ENCODE data around the gene THOC1. TPM values are rescaled to one million over a fixed set of nuclear protein-coding genes. Genes with fewer than 3 reads are reported as not detected.

The THOC1 gene
- total and polyA plus RNA-seq, 2 of the 8 experiments (the other 6 are each of a cell fraction or from before 2014, with no cell fraction given), result 19.1 to 66.4 TPM

DNA sequence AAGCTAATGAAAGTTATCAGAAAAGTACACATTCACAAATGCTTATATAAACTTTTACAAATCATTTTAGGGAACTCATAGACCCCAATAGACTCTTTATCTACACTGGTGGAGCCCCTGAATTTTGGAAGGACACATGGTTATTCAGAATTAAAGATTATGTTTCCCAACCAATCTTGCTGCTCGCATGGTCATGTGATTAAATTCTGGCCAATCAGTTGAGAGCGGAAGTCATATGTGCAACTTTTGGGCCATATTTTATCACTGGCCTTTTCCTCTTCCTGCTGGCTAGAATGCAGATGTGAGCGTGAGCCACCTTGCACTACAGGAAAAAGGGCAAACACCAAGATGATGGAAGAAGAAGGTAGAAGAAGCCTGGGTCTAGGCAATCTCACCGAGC lies 19.8 kb downstream of the THOC1 start (continued):
- TF ChIP-seq, protein P1, sequence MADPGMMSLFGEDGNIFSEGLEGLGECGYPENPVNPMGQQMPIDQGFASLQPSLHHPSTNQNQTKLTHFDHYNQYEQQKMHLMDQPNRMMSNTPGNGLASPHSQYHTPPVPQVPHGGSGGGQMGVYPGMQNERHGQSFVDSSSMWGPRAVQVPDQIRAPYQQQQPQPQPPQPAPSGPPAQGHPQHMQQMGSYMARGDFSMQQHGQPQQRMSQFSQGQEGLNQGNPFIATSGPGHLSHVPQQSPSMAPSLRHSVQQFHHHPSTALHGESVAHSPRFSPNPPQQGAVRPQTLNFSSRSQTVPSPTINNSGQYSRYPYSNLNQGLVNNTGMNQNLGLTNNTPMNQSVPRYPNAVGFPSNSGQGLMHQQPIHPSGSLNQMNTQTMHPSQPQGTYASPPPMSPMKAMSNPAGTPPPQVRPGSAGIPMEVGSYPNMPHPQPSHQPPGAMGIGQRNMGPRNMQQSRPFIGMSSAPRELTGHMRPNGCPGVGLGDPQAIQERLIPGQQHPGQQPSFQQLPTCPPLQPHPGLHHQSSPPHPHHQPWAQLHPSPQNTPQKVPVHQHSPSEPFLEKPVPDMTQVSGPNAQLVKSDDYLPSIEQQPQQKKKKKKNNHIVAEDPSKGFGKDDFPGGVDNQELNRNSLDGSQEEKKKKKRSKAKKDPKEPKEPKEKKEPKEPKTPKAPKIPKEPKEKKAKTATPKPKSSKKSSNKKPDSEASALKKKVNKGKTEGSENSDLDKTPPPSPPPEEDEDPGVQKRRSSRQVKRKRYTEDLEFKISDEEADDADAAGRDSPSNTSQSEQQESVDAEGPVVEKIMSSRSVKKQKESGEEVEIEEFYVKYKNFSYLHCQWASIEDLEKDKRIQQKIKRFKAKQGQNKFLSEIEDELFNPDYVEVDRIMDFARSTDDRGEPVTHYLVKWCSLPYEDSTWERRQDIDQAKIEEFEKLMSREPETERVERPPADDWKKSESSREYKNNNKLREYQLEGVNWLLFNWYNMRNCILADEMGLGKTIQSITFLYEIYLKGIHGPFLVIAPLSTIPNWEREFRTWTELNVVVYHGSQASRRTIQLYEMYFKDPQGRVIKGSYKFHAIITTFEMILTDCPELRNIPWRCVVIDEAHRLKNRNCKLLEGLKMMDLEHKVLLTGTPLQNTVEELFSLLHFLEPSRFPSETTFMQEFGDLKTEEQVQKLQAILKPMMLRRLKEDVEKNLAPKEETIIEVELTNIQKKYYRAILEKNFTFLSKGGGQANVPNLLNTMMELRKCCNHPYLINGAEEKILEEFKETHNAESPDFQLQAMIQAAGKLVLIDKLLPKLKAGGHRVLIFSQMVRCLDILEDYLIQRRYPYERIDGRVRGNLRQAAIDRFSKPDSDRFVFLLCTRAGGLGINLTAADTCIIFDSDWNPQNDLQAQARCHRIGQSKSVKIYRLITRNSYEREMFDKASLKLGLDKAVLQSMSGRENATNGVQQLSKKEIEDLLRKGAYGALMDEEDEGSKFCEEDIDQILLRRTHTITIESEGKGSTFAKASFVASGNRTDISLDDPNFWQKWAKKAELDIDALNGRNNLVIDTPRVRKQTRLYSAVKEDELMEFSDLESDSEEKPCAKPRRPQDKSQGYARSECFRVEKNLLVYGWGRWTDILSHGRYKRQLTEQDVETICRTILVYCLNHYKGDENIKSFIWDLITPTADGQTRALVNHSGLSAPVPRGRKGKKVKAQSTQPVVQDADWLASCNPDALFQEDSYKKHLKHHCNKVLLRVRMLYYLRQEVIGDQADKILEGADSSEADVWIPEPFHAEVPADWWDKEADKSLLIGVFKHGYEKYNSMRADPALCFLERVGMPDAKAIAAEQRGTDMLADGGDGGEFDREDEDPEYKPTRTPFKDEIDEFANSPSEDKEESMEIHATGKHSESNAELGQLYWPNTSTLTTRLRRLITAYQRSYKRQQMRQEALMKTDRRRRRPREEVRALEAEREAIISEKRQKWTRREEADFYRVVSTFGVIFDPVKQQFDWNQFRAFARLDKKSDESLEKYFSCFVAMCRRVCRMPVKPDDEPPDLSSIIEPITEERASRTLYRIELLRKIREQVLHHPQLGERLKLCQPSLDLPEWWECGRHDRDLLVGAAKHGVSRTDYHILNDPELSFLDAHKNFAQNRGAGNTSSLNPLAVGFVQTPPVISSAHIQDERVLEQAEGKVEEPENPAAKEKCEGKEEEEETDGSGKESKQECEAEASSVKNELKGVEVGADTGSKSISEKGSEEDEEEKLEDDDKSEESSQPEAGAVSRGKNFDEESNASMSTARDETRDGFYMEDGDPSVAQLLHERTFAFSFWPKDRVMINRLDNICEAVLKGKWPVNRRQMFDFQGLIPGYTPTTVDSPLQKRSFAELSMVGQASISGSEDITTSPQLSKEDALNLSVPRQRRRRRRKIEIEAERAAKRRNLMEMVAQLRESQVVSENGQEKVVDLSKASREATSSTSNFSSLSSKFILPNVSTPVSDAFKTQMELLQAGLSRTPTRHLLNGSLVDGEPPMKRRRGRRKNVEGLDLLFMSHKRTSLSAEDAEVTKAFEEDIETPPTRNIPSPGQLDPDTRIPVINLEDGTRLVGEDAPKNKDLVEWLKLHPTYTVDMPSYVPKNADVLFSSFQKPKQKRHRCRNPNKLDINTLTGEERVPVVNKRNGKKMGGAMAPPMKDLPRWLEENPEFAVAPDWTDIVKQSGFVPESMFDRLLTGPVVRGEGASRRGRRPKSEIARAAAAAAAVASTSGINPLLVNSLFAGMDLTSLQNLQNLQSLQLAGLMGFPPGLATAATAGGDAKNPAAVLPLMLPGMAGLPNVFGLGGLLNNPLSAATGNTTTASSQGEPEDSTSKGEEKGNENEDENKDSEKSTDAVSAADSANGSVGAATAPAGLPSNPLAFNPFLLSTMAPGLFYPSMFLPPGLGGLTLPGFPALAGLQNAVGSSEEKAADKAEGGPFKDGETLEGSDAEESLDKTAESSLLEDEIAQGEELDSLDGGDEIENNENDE (IDR thresholded peaks at IDR 0.05; ENCODE audit: insufficient replicate concordance, low read length), result no peak
- TF ChIP-seq SRF (IDR thresholded peaks at IDR 0.05; ENCODE audit: low read depth, low read length) (no peak), TBP (IDR thresholded peaks at IDR 0.05; ENCODE audit: low read depth, low read length) (no peak), MAFK (IDR thresholded peaks at IDR 0.05; ENCODE audit: low read depth, low read length) (no peak), KDM1A (IDR thresholded peaks at IDR 0.05; ENCODE audit: borderline replicate concordance, low read length) (no peak), YY1 (IDR thresholded peaks at IDR 0.05; ENCODE audit: low read depth, low read length) (no peak), PHF8 (conservative IDR thresholded peaks at IDR 0.05; ENCODE audit: low read depth, low read length) (no peak), CHD2 (IDR thresholded peaks at IDR 0.05; ENCODE audit: low read length) (no peak), JUN (IDR thresholded peaks at IDR 0.05; ENCODE audit: low read depth, low read length) (no peak), SP4 (IDR thresholded peaks at IDR 0.05; ENCODE audit: low read length) (no peak), NRF1 (IDR thresholded peaks at IDR 0.05; ENCODE audit: low read depth, low read length) (no peak), SP1 (IDR thresholded peaks at IDR 0.05; ENCODE audit: low read depth, low read length) (no peak)
- TF ChIP-seq, protein P2, sequence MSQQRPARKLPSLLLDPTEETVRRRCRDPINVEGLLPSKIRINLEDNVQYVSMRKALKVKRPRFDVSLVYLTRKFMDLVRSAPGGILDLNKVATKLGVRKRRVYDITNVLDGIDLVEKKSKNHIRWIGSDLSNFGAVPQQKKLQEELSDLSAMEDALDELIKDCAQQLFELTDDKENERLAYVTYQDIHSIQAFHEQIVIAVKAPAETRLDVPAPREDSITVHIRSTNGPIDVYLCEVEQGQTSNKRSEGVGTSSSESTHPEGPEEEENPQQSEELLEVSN (IDR thresholded peaks at IDR 0.05), result no peak

All from H1 (cell line).